ENCODE results near the gene NUDCD2.
"Not testable (repeated sequence)": the region's sequence is repeated elsewhere in the genome, so short reads cannot be mapped to it uniquely, and the experiment has no call there.

The NUDCD2 gene

DNA sequence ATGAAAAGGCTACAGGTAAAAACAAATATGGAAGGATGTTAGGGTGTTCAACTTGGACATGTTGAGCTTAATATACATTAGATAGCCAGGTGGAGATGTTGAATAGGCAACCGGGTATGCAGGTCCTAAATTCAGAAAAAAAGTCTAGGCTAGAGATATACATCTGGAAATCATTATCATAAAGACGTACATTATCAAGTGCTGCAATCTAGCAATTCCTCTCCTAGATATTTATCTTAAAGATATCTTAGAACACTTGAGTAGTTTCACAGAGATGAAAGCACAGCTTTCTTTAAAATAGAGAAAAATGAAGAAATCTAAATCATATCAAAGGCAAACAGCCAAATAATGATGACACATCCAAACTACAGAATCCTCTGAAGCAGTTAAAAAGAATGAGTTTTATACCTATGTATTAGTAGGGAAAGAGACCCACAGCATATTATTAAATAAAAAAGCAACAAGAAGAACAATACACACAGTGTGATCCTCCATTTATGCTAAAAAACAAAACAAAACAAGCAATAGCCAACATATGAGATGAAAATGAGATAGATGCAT, 3.8 kb downstream of the NUDCD2 start:
- Mint-ChIP-seq H3K27me3 (peaks cover 6% of the 10 kb centered on the region), H3K36me3 (peaks cover 55% of the 10 kb centered on the region), H3K4me3 (no peak overlapping the region), H3K4me1 (peaks cover 28% of the 10 kb centered on the region), H3K9me3 (no peaks in the 10 kb centered on the region), H3K27ac (no peak overlapping the region)
- CTCF ChIA-PET = no interaction called here
- DNase-seq = no peak

DNA sequence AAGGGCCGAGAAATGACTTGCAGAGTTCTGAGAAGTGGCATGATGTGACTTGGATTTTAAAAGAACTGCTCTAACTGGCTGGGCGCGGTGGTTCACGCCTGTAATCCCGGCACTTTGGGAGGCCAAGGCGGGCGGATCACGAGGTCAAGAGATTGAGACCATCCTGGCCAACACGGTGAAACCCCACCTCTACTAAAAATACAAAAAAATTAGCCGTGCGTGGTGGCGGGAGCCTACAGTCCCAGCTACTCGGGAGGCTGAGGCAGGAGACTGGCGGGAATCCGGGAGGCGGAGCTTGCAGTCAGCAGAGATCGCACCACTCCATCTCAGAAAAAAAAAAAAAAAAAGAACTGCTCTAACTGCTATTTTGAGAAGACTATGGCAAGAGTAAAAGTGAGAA, 4.5 kb downstream of the NUDCD2 start:
- peaks cover 57% of the 10 kb centered on the region for H3K36me3 Mint-ChIP-seq
- DNase-seq, H3K9me3 Mint-ChIP-seq, H3K27ac Mint-ChIP-seq, H3K27me3 Mint-ChIP-seq, H3K4me3 Mint-ChIP-seq: not testable (repeated sequence)
- H3K4me1 Mint-ChIP-seq = peaks cover 28% of the 10 kb centered on the region
- CTCF ChIA-PET = interaction anchor here (1.1 kb wide), 1 partner anchor 18 kb away, joined by 4 read pairs; no protein-coding TSS in a partner anchor

DNA sequence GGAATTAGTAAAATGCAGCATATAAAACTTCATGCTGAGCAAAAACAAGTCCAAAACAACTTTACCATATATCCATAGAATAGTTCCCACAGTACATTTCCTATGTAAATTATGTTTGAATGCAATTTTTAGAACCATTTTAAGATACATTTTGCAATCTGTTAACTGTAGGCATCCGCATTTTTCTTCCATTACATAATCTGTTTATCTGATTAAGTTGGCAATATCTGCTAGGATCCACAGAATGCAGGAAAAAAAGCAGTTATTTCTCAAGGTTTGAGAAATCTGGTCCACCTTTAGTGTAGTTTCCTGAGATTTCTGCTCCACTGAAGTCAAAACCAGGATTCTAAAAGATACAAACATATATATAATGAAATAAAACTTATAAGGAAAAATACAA, 6.2 kb downstream of the NUDCD2 start:
- CTCF ChIA-PET = no interaction called here
- no peak overlapping the region for H3K27ac Mint-ChIP-seq
- H3K9me3 Mint-ChIP-seq = no peaks in the 10 kb centered on the region
- peaks cover 26% of the 10 kb centered on the region for H3K4me1 Mint-ChIP-seq
- H3K36me3 Mint-ChIP-seq = peaks cover 60% of the 10 kb centered on the region
- no peaks in the 10 kb centered on the region for H3K27me3 Mint-ChIP-seq
- no peak for DNase-seq
- H3K4me3 Mint-ChIP-seq = no peak overlapping the region

DNA sequence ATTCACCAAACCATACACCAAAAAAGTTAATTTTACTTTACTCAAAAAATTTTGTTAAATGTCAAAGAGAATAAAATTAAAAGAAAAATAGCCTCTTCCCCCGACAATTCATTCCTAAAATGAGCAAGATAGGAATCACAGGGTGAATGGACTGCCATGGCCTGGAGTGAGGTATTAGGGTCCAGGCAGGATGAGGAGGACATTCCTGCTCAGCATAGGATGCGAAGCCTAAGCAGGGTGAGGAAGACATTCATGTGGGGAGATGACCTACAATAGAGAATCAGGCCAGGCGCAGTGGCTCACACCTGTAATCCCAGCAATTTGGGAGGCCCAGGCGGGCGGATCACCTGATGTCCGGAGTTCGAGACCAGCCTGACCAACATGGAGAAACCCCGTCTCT, 8.4 kb downstream of the NUDCD2 start:
- no peaks in the 10 kb centered on the region for H3K9me3 Mint-ChIP-seq
- CTCF ChIA-PET = no interaction called here
- H3K36me3 Mint-ChIP-seq = peaks cover 71% of the 10 kb centered on the region
- no peak overlapping the region for H3K27ac Mint-ChIP-seq
- no peak overlapping the region for H3K4me3 Mint-ChIP-seq
- H3K4me1 Mint-ChIP-seq = peaks cover 14% of the 10 kb centered on the region
- no peaks in the 10 kb centered on the region for H3K27me3 Mint-ChIP-seq
- no peak for DNase-seq

DNA sequence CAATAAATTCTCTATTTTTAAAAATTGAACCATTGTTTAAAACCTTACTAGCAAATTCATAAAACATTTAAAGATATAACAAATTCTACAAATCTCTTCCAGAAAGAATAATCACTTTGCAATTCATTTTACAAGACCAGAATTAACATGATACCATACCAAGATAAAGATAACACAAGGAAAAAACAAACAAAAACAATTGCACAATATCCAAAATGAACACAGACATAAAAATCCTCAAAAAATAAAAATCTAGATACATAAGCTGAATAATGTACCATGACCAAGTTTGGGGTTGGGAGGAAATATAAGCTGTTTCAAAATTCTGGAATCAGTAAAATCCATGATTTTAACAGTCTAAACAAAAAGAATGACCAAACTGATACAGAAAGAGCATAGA, 11.4 kb downstream of the NUDCD2 start:
- peaks cover 4% of the 10 kb centered on the region for H3K4me1 Mint-ChIP-seq
- DNase-seq = no peak
- H3K27me3 Mint-ChIP-seq = no peaks in the 10 kb centered on the region
- H3K9me3 Mint-ChIP-seq = no peaks in the 10 kb centered on the region
- CTCF ChIA-PET = interaction anchor here (2.3 kb wide), 1 partner anchor 12 kb away, joined by 6 read pairs; the partner anchor contains the start of genes HMMR and NUDCD2
- H3K4me3 Mint-ChIP-seq = no peak overlapping the region
- peaks cover 62% of the 10 kb centered on the region for H3K36me3 Mint-ChIP-seq
- no peak overlapping the region for H3K27ac Mint-ChIP-seq

DNA sequence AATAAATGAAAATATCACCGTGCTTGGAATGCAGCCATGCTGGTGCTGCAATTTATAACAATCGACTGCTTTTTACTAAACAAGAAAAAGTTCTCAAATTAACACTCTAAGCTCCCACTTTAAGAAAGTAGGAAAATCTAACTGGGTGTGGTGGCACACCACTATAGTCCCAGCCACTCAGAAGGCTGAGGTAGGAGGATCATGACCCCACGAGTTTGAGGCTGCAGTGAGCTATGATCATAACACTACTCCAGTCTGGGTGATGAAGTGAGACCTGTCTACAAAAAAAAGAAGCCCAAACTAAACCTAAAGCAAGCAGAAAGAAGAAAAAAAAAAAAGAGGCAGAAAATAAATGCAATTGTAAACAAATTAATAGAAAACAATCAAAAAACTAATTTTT, 12.0 kb downstream of the NUDCD2 start:
- H3K27ac Mint-ChIP-seq = no peak overlapping the region
- peaks cover 4% of the 10 kb centered on the region for H3K4me1 Mint-ChIP-seq
- peaks cover 61% of the 10 kb centered on the region for H3K36me3 Mint-ChIP-seq
- CTCF ChIA-PET = interaction anchor here (2.3 kb wide), 1 partner anchor 13 kb away, joined by 6 read pairs; the partner anchor contains the start of genes HMMR and NUDCD2
- H3K9me3 Mint-ChIP-seq = no peaks in the 10 kb centered on the region
- H3K4me3 Mint-ChIP-seq = no peak overlapping the region
- H3K27me3 Mint-ChIP-seq = no peaks in the 10 kb centered on the region
- DNase-seq = no peak

DNA sequence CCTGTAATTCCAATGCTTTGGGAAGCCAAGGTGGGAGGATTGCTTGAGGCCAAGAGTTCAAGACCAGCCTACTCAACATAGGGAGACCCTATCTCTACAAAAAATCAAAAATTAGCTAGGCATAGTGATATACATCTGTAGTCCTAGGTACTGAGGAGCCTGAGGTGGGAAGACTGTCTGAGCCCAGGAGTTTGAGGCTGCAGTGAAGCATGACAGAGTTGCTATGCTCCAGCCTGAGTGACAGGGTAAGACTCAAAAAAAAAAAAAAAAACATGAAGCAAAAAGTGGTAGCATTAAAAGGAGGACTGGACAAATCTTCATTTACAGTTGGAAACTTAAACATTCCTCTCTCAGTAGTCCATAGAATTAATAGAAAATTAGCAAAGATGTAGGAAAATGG, 12.7 kb downstream of the NUDCD2 start:
- H3K27ac Mint-ChIP-seq = no peak overlapping the region
- H3K4me1 Mint-ChIP-seq = peaks cover 7% of the 10 kb centered on the region
- H3K36me3 Mint-ChIP-seq = peaks cover 62% of the 10 kb centered on the region
- no peak for DNase-seq
- CTCF ChIA-PET = no interaction called here
- H3K4me3 Mint-ChIP-seq = no peak overlapping the region
- H3K9me3 Mint-ChIP-seq = no peaks in the 10 kb centered on the region
- H3K27me3 Mint-ChIP-seq = no peaks in the 10 kb centered on the region

DNA sequence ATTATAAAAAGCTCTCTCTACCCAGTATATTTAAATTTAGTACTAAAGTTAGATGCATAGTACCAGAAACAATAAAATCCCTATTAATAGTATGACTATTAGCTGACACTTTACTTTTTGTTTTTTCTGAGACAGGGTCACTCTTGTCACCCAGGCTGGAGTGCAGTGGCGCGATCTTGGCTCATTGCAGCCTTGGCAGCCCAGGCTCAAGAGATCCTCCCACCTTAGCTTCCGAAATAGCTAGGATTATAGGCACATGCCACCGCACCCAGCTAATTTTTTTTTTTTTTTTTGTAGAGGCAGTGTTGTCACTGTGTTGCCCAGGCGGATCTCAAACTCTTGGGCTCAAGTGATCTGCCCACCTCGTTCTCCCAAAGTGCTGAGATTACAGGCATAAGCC, 14.6 kb downstream of the NUDCD2 start:
- Mint-ChIP-seq H3K27me3 (no peaks in the 10 kb centered on the region), H3K9me3 (no peaks in the 10 kb centered on the region), H3K36me3 (peaks cover 60% of the 10 kb centered on the region), H3K4me3 (no peak overlapping the region), H3K4me1 (peaks cover 19% of the 10 kb centered on the region), H3K27ac (no peak overlapping the region)
- DNase-seq = no peak
- CTCF ChIA-PET = no interaction called here

DNA sequence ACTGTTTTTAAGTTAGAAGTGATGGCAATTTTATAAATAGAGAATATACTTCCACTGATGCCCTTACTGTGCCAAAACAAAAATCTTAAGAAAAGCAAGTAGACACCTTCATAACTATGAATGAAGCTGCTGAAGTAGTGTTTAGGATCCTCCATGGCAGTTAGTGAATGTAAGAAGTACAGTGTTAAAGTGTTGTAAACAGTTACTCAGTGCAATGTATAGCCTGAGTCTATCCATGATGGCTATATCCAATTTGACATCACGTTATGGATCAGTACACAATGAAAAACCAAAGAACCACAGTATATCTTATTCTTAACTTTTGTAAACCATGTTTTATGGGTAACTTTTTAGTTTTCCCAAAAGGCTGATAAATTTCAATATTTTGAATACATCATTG, 15.4 kb downstream of the NUDCD2 start:
- CTCF ChIA-PET = no interaction called here
- Mint-ChIP-seq H3K9me3 (no peaks in the 10 kb centered on the region), H3K27ac (no peak overlapping the region), H3K36me3 (peaks cover 62% of the 10 kb centered on the region), H3K27me3 (no peaks in the 10 kb centered on the region), H3K4me1 (peaks cover 26% of the 10 kb centered on the region), H3K4me3 (no peak overlapping the region)
- no peak for DNase-seq

DNA sequence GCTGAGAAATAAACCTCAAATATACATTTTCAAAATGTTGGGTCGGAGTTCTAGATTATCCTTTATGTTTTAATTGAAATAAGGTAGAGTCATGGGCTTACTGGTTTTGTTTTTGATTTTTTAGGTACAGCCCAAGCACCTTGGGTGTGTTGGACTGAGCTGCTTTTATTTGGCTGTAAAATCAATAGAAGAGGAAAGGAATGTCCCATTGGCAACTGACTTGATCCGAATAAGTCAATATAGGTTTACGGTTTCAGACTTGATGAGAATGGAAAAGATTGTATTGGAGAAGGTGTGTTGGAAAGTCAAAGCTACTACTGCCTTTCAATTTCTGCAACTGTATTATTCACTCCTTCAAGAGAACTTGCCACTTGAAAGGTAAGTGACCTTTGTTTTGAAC, 18.9 kb downstream of the NUDCD2 start:
- peaks cover 52% of the 10 kb centered on the region for H3K4me1 Mint-ChIP-seq
- no peak overlapping the region for H3K27ac Mint-ChIP-seq
- H3K27me3 Mint-ChIP-seq = no peaks in the 10 kb centered on the region
- peaks cover 39% of the 10 kb centered on the region for H3K36me3 Mint-ChIP-seq
- DNase-seq = no peak
- H3K4me3 Mint-ChIP-seq = no peak overlapping the region
- CTCF ChIA-PET = interaction anchor here (0.7 to 1.4 kb wide), 2 partner anchors 32 to 75 kb away, joined by 3 to 4 read pairs; no protein-coding TSS in a partner anchor
- H3K9me3 Mint-ChIP-seq = no peaks in the 10 kb centered on the region

DNA sequence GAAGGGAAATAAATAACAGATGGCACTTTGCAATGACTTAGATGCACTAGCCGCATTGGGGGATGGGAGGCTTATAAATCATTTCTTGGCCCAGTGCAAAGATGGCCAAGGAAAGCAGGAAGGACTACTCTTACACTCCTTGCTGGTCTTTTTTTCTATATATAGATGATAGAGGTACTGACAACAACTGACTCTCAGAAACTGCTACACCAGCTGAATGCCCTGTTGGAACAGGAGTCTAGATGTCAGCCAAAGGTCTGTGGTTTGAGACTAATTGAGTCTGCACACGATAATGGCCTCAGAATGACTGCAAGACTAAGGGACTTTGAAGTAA, 20.8 kb downstream of the NUDCD2 start:
- peaks cover 48% of the 10 kb centered on the region for H3K4me1 Mint-ChIP-seq
- CTCF ChIA-PET = interaction anchor here (1.1 to 1.8 kb wide), 2 partner anchors 21 to 31 kb away, joined by 3 to 7 read pairs; partner anchors contain the start of genes HMMR and NUDCD2
- DNase-seq = no peak
- peaks cover 30% of the 10 kb centered on the region for H3K36me3 Mint-ChIP-seq
- peak overlapping the region; percentile 91 for H3K4me3 Mint-ChIP-seq
- H3K27me3 Mint-ChIP-seq = peaks cover 5% of the 10 kb centered on the region
- peak overlapping the region; percentile 45 for H3K27ac Mint-ChIP-seq
- H3K9me3 Mint-ChIP-seq = no peaks in the 10 kb centered on the region

DNA sequence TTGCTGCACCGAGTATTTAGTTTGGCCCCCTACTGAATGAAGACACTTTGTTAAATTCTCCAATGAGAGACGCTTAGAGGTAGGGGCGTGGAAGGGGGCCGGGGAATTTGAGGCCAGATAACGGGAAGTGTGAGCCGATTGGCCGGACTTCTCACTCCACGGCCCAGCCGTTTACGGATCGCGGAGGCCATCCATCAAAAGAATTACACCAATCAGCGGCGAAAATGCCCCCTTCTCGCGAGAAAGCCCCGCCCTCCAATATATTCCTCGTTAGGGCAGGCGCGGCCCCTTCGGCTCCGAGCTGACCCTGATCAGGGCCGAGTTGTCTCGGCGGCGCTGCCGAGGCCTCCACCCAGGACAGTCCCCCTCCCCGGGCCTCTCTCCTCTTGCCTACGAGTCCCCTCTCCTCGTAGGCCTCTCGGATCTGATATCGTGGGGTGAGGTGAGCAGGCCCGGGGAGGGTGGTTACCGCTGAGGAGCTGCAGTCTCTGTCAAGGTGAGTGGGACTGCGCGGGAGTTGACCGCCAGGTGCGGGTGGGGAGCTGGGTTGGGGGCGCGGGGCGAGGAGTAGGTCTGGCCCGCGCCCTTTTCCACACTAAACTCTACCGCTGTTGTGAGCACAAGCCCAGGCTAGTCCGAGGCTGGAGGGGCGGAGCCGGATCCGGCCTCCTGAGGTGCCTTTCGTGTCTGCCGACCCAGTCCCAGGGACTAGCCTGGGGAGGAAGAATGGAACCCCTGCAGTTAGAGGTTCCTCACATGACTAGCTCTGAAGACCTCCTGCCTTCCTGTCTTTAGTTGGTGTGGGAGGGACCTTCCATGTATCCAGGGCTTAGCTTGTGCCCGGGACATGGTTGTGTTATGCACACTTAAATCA, 22.4 kb downstream of the NUDCD2 start, which contains the start of gene CCNG1:
TSS of gene CCNG1 (plus strand) at position 287 of the 874 bp plus-strand sequence. CDS start 1,662 bp downstream, outside the sequence.
- peak; percentile 94 for DNase-seq
- CTCF ChIA-PET = interaction anchor here (0.7 to 1.8 kb wide), 2 partner anchors 29 to 66 kb away, joined by 3 to 7 read pairs; no protein-coding TSS in a partner anchor
- Mint-ChIP-seq H3K4me1 (peaks cover 48% of the 10 kb centered on the region), H3K36me3 (peaks cover 27% of the 10 kb centered on the region), H3K4me3 (peak within 1 kb of the TSS; percentile 91), H3K9me3 (no peaks in the 10 kb centered on the region), H3K27me3 (peaks cover 14% of the 10 kb centered on the region), H3K27ac (peak within 1 kb of the TSS; percentile 91)

DNA sequence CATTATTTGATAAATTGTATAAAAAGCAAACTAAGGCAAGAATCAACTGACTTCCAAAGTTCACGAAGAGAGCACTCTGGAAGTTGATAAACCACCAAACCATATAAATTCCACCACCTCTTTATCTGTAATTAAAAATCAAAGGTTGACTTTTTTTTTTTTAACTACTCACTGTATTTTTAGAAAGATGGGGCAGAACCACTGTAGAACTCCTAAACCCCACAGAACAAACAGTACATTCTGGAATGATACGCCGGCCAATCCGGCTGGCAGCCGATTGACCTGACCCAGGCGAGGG, 22.9 kb downstream of the NUDCD2 start:
- peak overlapping the region; percentile 91 for H3K4me3 Mint-ChIP-seq
- no peaks in the 10 kb centered on the region for H3K9me3 Mint-ChIP-seq
- peaks cover 22% of the 10 kb centered on the region for H3K36me3 Mint-ChIP-seq
- peaks cover 20% of the 10 kb centered on the region for H3K27me3 Mint-ChIP-seq
- H3K4me1 Mint-ChIP-seq = peaks cover 43% of the 10 kb centered on the region
- no peak for DNase-seq
- H3K27ac Mint-ChIP-seq = peak overlapping the region; percentile 91
- CTCF ChIA-PET = no interaction called here

DNA sequence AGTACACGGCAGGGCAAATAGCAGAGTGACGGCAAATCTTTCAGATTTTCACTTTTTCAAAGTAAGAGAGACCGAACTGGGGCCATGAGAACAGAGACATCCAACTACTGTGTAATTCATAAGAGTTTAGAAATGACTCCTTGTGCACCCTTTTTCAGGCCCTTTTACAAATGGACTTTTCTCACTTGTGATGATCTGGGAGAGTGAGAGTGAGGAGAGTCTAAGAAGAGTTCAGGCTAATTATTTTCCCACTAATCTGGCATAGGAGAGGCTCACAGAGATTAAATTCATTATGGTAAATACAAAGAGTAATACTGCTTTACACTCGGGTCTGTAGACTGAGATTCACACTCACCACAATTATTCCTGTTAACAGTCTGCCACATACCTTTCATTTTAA, 23.4 kb downstream of the NUDCD2 start:
- Mint-ChIP-seq H3K27ac (peak overlapping the region; percentile 91), H3K9me3 (no peaks in the 10 kb centered on the region), H3K27me3 (peaks cover 23% of the 10 kb centered on the region), H3K4me1 (peaks cover 43% of the 10 kb centered on the region), H3K36me3 (peaks cover 21% of the 10 kb centered on the region), H3K4me3 (peak overlapping the region; percentile 91)
- no peak for DNase-seq
- CTCF ChIA-PET = no interaction called here

DNA sequence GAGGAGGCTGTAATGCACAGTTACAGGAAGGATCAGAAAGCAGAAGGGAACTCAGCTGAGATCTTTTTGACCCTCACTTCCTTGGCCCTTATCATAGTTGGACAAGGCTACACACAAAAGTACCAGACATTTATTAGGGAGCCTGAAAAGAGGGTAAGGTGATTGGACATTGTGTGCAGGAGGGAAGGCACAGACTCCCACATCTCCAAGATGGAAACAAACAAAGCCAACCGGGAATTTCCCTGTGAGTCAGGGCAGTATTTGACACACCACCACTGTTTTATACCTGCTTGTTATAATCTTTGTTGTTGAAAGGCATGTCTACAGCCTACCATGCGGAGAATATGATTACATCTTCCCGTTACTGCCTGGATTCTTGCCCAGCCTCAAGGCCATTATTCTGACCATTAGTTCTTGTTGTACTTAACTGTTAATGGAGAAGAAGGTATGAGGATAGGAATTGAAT, 25.5 kb downstream of the NUDCD2 start:
- DNase-seq = no peak
- no peaks in the 10 kb centered on the region for H3K9me3 Mint-ChIP-seq
- CTCF ChIA-PET = no interaction called here
- H3K4me1 Mint-ChIP-seq = peaks cover 26% of the 10 kb centered on the region
- peaks cover 23% of the 10 kb centered on the region for H3K27me3 Mint-ChIP-seq
- peaks cover 6% of the 10 kb centered on the region for H3K36me3 Mint-ChIP-seq
- no peak overlapping the region for H3K27ac Mint-ChIP-seq
- H3K4me3 Mint-ChIP-seq = no peak overlapping the region
